Vein endothelial cell (primary cell): Measurements from ENCODE around the gene RECQL5. TPM values are rescaled to one million over a fixed set of nuclear protein-coding genes. Genes with fewer than 3 reads are reported as not detected.

ENCODE experiments used
- total RNA-seq: library from RNA; depleted of rRNA; stranded (reverse); fragments of >200 nt; gene quantifications from 2 replicates; pipeline ENCODE4 v1.2.3, GENCODE V29; 2012

RECQL5 gene
- 16.3 and 18.1 TPM in 2 replicates for total RNA-seq

GRCh38 chr17:75666959-75667790 lies at the start of gene RECQL5, which contains the start of gene SAP30BP:
RECQL5 (minus strand) TSS chr17:75667154; CDS start chr17:75666557, 597 bp downstream.
SAP30BP (plus strand) TSS chr17:75667338; CDS start chr17:75667373, 35 bp downstream.

GRCh38 chr17:75632863-75633485 lies 34.0 kb downstream of the RECQL5 start, which contains the start of gene SMIM5:
SMIM5 (plus strand) TSS chr17:75633434; CDS start chr17:75640202, 6,768 bp downstream.

GRCh38 chr17:75587675-75588595 lies 79.0 kb downstream of the RECQL5 start, which contains the start of gene MYO15B:
MYO15B (plus strand) TSS chr17:75587800; CDS start chr17:75588058, 258 bp downstream.

Other genes starting within 250 kb of the RECQL5 start
- gene TMEM94, start 210.5 kb downstream of the RECQL5 start, total RNA-seq: 42.9 and 56.2 TPM in 2 replicates
- 18.6 and 21.3 TPM in 2 replicates for gene CASKIN2, start 151.6 kb downstream of the RECQL5 start, total RNA-seq
- gene TSEN54, start 150.6 kb downstream of the RECQL5 start, total RNA-seq: 9.8 and 10.0 TPM in 2 replicates
- gene LLGL2, start 141.5 kb downstream of the RECQL5 start, total RNA-seq: 3.7 and 4.6 TPM in 2 replicates
- 17.4 and 17.6 TPM in 2 replicates for gene MYO15B, start 79.4 kb downstream of the RECQL5 start, total RNA-seq
- gene SMIM5, start 33.7 kb downstream of the RECQL5 start, total RNA-seq: under 0.01 and 0.10 TPM in 2 replicates
- gene SAP30BP, start 184 bp upstream of the RECQL5 start, total RNA-seq: 70.9 and 71.3 TPM in 2 replicates
- gene ITGB4, start 54.3 kb upstream of the RECQL5 start, total RNA-seq: 6.1 and 50.0 TPM in 2 replicates
- gene GALK1, start 98.0 kb upstream of the RECQL5 start, total RNA-seq: 50.5 and 65.7 TPM in 2 replicates
- gene UNK, start 117.7 kb upstream of the RECQL5 start, total RNA-seq: 17.9 and 19.6 TPM in 2 replicates
- gene UNC13D, start 177.2 kb upstream of the RECQL5 start, total RNA-seq: 0.76 and 3.9 TPM in 2 replicates
- 28.4 and 51.6 TPM in 2 replicates for gene WBP2, start 188.2 kb upstream of the RECQL5 start, total RNA-seq
- gene TRIM47, start 211.4 kb upstream of the RECQL5 start, total RNA-seq: 61.9 and 66.6 TPM in 2 replicates
- 30.4 and 35.6 TPM in 2 replicates for gene TRIM65, start 229.8 kb upstream of the RECQL5 start, total RNA-seq
- gene MRPL38, start 237.7 kb upstream of the RECQL5 start, total RNA-seq: 41.0 and 42.8 TPM in 2 replicates